Keratinocyte (primary cell): ENCODE results near the gene INSR. TPM values are rescaled to one million over a fixed set of nuclear protein-coding genes. Genes with fewer than 3 reads are reported as not detected.

Source experiments
- DNase-seq: peaks from one replicate; pipeline ENCODE4 v3.0.0-alpha.2; 2011; ENCODE audit warnings: low read depth, missing footprints, low spot score
- FAIRE-seq: peaks from 2 replicates; lab custom pipeline; 2011; peaks lifted over from hg19 to GRCh38; lab: Jason Lieb, UNC
- H2AFZ ChIP-seq: 2 replicates; pipeline ENCODE4 v1.6.0; 2012; ENCODE audit warnings: low read length, control low read depth, inconsistent platforms; ENCODE audit not compliant: control insufficient read depth
- H3K27ac ChIP-seq: 2 replicates; pipeline ENCODE4 v1.5.1; 2011; ENCODE audit warnings: low read length; ENCODE audit not compliant: control insufficient read depth, insufficient read depth
- H3K27me3 ChIP-seq: 3 replicates; pipeline ENCODE4 v1.6.0; 2011; ENCODE audit warnings: low read length; ENCODE audit not compliant: control insufficient read depth, insufficient read depth; ENCODE audit errors: extremely low read depth
- H3K36me3 ChIP-seq, 2 experiments: 2 replicates in 1 of 2; 3 replicates in 1 of 2; pipeline ENCODE4 v1.5.1; 2011; ENCODE audit warnings: low read length in 2 of 2, mild to moderate bottlenecking in 1 of 2; ENCODE audit not compliant: control insufficient read depth in 2 of 2, insufficient read depth in 2 of 2; ENCODE audit errors: extremely low read depth in 1 of 2
- H3K4me1 ChIP-seq: 3 replicates; pipeline ENCODE4 v1.5.1; 2011; ENCODE audit warnings: low read length; ENCODE audit not compliant: control insufficient read depth, insufficient read depth; ENCODE audit errors: extremely low read depth
- H3K4me2 ChIP-seq: 3 replicates; pipeline ENCODE4 v1.6.0; 2011; ENCODE audit warnings: low read depth, low read length; ENCODE audit not compliant: control insufficient read depth, insufficient read depth; ENCODE audit errors: extremely low read depth
- H3K4me3 ChIP-seq, 3 experiments: fragments of 200-600 bp in 1 of 3; sonication (generic) in 1 of 3; 2 replicates in 2 of 3; 3 replicates in 1 of 3; pipeline ENCODE4 v1.5.1; 2011 to 2016; ENCODE audit warnings: low read length in 3 of 3, mild to moderate bottlenecking in 3 of 3, control low read depth in 2 of 3, inconsistent platforms in 1 of 3, low read depth in 1 of 3, mixed read lengths in 1 of 3, mixed run types in 1 of 3, moderate library complexity in 1 of 3; ENCODE audit not compliant: control insufficient read depth in 2 of 3, insufficient read depth in 2 of 3; ENCODE audit errors: extremely low read depth in 1 of 3
- H3K79me2 ChIP-seq: 2 replicates; pipeline ENCODE4 v1.6.0; 2012; ENCODE audit warnings: low read length; ENCODE audit not compliant: control insufficient read depth, insufficient read depth
- H3K9ac ChIP-seq: 3 replicates; pipeline ENCODE4 v1.6.0; 2011; ENCODE audit warnings: low read length; ENCODE audit not compliant: control insufficient read depth, insufficient read depth; ENCODE audit errors: extremely low read depth
- H3K9me1 ChIP-seq: 3 replicates; pipeline ENCODE4 v1.6.0; 2011; ENCODE audit warnings: low read length; ENCODE audit not compliant: control insufficient read depth, insufficient read depth; ENCODE audit errors: extremely low read depth
- H3K9me3 ChIP-seq: 2 replicates; pipeline ENCODE4 v1.5.1; 2012; ENCODE audit warnings: low read depth, low read length; ENCODE audit not compliant: control insufficient read depth
- H4K20me1 ChIP-seq: 3 replicates; pipeline ENCODE4 v1.6.0; 2011; ENCODE audit warnings: low read length; ENCODE audit not compliant: control insufficient read depth, insufficient read depth; ENCODE audit errors: extremely low read depth
- CTCF ChIP-seq, 3 experiments: IDR thresholded peaks in 1 of 3; conservative IDR thresholded peaks in 1 of 3; optimal IDR thresholded peaks in 1 of 3; 2 replicates in 2 of 3; 3 replicates in 1 of 3; pipeline versions ENCODE3 to v1.5.1; 2011; ENCODE audit warnings: low read length in 3 of 3, mild to moderate bottlenecking in 3 of 3, moderate library complexity in 2 of 3, control low read depth in 1 of 3, inconsistent platforms in 1 of 3; ENCODE audit not compliant: insufficient read depth in 2 of 3; ENCODE audit errors: extremely low read depth in 1 of 3
- EZH2 ChIP-seq: IDR thresholded peaks from one replicate; pipeline ENCODE4 v1.6.1; 2012; ENCODE audit warnings: inconsistent platforms, mild to moderate bottlenecking, low read length, moderate library complexity
- dilution Hi-C: fragments of 300-500 bp; cut with MboI; formaldehyde crosslinking; loops from one replicate; pipeline ENCODE4 v1.7.0; 2020; ENCODE audit warnings: low sequenced_read_pairs; ENCODE audit not compliant: extremely low pct_ligation_motif_present
- polyA plus RNA-seq, 5 experiments: library from polyadenylated mRNA; depleted of rRNA in 3 of 5; stranded (reverse) in 3 of 5; stranded (forward) in 1 of 5; unstranded in 1 of 5; fragments of >200 nt; gene quantifications; 1 replicate in 1 of 5; 2 replicates in 3 of 5; 3 replicates in 1 of 5; pipeline versions ENCODE4 v1.2.1 to v1.2.3, GENCODE V29; 2011 to 2012; ENCODE audit warnings: missing spikeins in 2 of 5, low read depth in 1 of 5, low replicate concordance in 1 of 5

The INSR gene
- polyA plus RNA-seq, 1 donor (not counting 4 experiments of a cell fraction or from before 2014, with no cell fraction given): 1.2 TPM

DNA sequence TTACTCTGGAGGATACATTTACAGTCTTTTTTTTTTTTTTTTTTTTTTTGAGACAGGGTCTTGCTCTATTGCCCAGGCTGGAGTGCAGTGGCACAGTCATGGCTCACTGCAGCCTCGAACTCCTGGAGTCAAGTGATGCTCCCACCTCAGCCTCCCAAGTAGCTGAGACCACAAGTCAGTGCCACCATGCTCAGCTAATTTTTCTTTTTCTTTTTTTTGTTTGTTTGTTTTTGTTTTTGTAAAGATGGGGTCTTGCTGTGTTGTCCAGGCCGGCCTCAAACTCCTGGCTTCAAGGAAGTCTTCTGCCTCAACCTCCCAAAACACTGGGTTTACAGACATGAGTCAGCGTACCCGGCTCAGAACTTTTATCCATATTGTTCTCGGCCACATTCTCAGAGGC, 64.5 kb downstream of the INSR start:
- Histone ChIP-seq H3K27me3 (peaks cover 4% of the 10 kb centered on the region), H3K4me3 (no peak overlapping the region), H3K4me1 (no peaks in the 10 kb centered on the region), H3K9ac (no peak overlapping the region), H2AFZ (no peak overlapping the region), H3K36me3 (no peaks in the 10 kb centered on the region), H3K79me2 (no peaks in the 10 kb centered on the region), H3K4me2 (no peak overlapping the region), H3K9me1 (no peaks in the 10 kb centered on the region), H3K9me3 (no peaks in the 10 kb centered on the region), H4K20me1 (no peaks in the 10 kb centered on the region), H3K27ac (no peak overlapping the region)
- no peak for FAIRE-seq
- dilution Hi-C loops: no loop called here
- TF ChIP-seq CTCF (optimal IDR thresholded peaks at IDR 0.05 in 1 of 3, IDR thresholded peaks at IDR 0.05 in 1 of 3, conservative IDR thresholded peaks at IDR 0.05 in 1 of 3; ENCODE audit: extremely low read depth in 1 of 3, insufficient read depth in 2 of 3, low read length in 3 of 3) (no peak), EZH2 (no peak)
- DNase-seq: no peak

DNA sequence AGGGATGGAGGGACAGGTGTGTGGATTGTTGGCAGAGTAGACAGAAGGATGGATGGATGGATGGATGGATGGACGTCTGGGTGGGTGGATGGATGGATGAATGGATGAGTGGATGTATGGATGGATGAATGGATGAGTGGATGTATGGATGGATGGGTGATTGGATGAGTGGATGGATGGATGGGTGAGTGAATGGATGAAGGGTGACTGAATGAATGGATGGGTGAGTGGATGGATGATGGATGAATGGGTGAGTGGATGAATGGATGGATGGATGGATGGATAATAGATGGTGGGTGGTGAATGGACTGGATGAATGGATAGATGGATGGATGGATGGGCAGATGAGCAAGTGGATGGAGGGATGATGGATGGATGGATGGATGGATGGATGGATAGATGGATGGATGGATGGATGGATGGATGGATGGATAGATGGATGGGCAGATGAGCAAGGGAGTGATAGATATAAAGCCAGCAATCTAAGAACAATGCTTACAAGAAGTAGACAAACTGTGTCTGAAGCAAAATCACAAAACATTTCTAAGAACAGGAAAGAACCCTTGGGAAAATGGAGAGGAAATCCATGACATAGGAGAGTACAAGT, 65.2 kb downstream of the INSR start:
- Histone ChIP-seq H3K4me2 (no peak overlapping the region), H3K36me3 (no peaks in the 10 kb centered on the region), H3K9ac (no peak overlapping the region), H3K9me1 (no peaks in the 10 kb centered on the region), H3K4me1 (no peaks in the 10 kb centered on the region), H3K27ac (no peak overlapping the region), H4K20me1 (no peaks in the 10 kb centered on the region), H3K9me3 (no peaks in the 10 kb centered on the region), H3K27me3 (peaks cover 11% of the 10 kb centered on the region), H3K79me2 (no peaks in the 10 kb centered on the region), H2AFZ (no peak overlapping the region), H3K4me3 (no peak overlapping the region)
- FAIRE-seq: no peak
- dilution Hi-C loops: no loop called here
- TF ChIP-seq CTCF (optimal IDR thresholded peaks at IDR 0.05 in 1 of 3, IDR thresholded peaks at IDR 0.05 in 1 of 3, conservative IDR thresholded peaks at IDR 0.05 in 1 of 3; ENCODE audit: extremely low read depth in 1 of 3, insufficient read depth in 2 of 3, low read length in 3 of 3) (no peak), EZH2 (no peak)
- DNase-seq: no peak
